SK-N-SH (cell line): ENCODE results near the gene ANK3. TPM values are rescaled to one million over a fixed set of nuclear protein-coding genes. Genes with fewer than 3 reads are reported as not detected.

Experiments used
- CTCF ChIA-PET: fragments of 300-600, 350-600 bp; formaldehyde crosslinking; extraction: SDS; loops from one replicate; lab custom pipeline; 2021; lab: Yijun Ruan, JAX
- POLR2A ChIA-PET: fragments of 350-600 bp; sonication (Branson Sonifier 250); formaldehyde crosslinking; extraction: SDS; loops from one replicate; lab custom pipeline; 2020; ENCODE audit warnings: antibody characterized with exemption, inconsistent platforms; lab: Yijun Ruan, JAX
- DNase-seq: peaks from one replicate; pipeline ENCODE4 v3.0.0; 2012
- H2AFZ ChIP-seq: fragments of 200-600 bp; sonication (generic); 2 replicates; pipeline ENCODE4 v1.8.1; 2016; ENCODE audit warnings: antibody characterized with exemption, mild to moderate bottlenecking, low read depth
- H3F3A ChIP-seq: fragments of 200-600 bp; sonication (generic); replicated peaks from 2 replicates; pipeline ENCODE3; 2016; ENCODE audit warnings: antibody characterized with exemption, mild to moderate bottlenecking; ENCODE audit not compliant: insufficient read depth
- H3K27ac ChIP-seq, 2 experiments: fragments of 200-500 bp in 1 of 2; fragments of 200-600 bp in 1 of 2; sonication (Bioruptor generic) in 1 of 2; sonication (generic), shearing (Covaris generic) in 1 of 2; 2 replicates each; pipeline versions ENCODE4 v1.5.1 to v1.6.1; 2014 to 2016; ENCODE audit warnings: low read depth in 2 of 2, inconsistent platforms in 1 of 2, low read length in 1 of 2, mild to moderate bottlenecking in 1 of 2, mixed read lengths in 1 of 2
- H3K27me3 ChIP-seq: fragments of 200-600 bp; sonication (generic), shearing (Covaris generic); 2 replicates; pipeline ENCODE4 v1.6.1; 2016; ENCODE audit warnings: mixed run types; ENCODE audit not compliant: insufficient read depth
- H3K36me3 ChIP-seq, 2 experiments: fragments of 200-500 bp in 1 of 2; fragments of 200-600 bp in 1 of 2; sonication (Bioruptor generic) in 1 of 2; sonication (generic) in 1 of 2; replicated peaks in 1 of 2; 2 replicates each; pipeline versions ENCODE3 to v1.5.1; 2014 to 2016; ENCODE audit warnings: low read length in 1 of 2, mild to moderate bottlenecking in 1 of 2; ENCODE audit not compliant: insufficient read depth in 2 of 2, control insufficient read depth in 1 of 2
- H3K4me1 ChIP-seq, 2 experiments: fragments of 200-500 bp in 1 of 2; fragments of 200-600 bp in 1 of 2; sonication (Bioruptor generic) in 1 of 2; sonication (generic), shearing (Covaris generic) in 1 of 2; 2 replicates each; pipeline versions ENCODE4 v1.5.1 to v1.6.1; 2014 to 2016; ENCODE audit warnings: low read depth in 1 of 2, low read length in 1 of 2, mixed run types in 1 of 2; ENCODE audit not compliant: insufficient read depth in 2 of 2, control insufficient read depth in 1 of 2
- H3K4me2 ChIP-seq: fragments of 200-600 bp; sonication (generic), shearing (Covaris generic); 2 replicates; pipeline ENCODE4 v1.6.1; 2017; ENCODE audit warnings: mixed run types
- H3K4me3 ChIP-seq, 2 experiments: fragments of 200-500 bp in 1 of 2; fragments of 200-600 bp in 1 of 2; sonication (Bioruptor generic) in 1 of 2; sonication (generic), shearing (Covaris generic) in 1 of 2; 2 replicates each; pipeline versions ENCODE4 v1.5.1 to v1.8.1; 2014 to 2016; ENCODE audit warnings: low read depth in 2 of 2, inconsistent platforms in 1 of 2, low read length in 1 of 2, mild to moderate bottlenecking in 1 of 2, mixed read lengths in 1 of 2, moderate library complexity in 1 of 2
- H3K79me2 ChIP-seq: fragments of 200-600 bp; sonication (generic); 2 replicates; pipeline ENCODE4 v1.8.1; 2017; ENCODE audit warnings: mild to moderate bottlenecking; ENCODE audit not compliant: insufficient read depth
- H3K9ac ChIP-seq: fragments of 200-600 bp; sonication (generic); 2 replicates; pipeline ENCODE4 v1.6.1; 2017; ENCODE audit warnings: mixed run types
- H3K9me2 ChIP-seq: fragments of 200-600 bp; sonication (generic); 2 replicates; pipeline ENCODE4 v1.6.1; 2017; ENCODE audit warnings: mixed run types
- H3K9me3 ChIP-seq: fragments of 200-600 bp; sonication (generic); 2 replicates; pipeline ENCODE4 v1.6.1; 2017; ENCODE audit warnings: mixed run types, mild to moderate bottlenecking, moderate library complexity
- H4K20me1 ChIP-seq: fragments of 200-600 bp; sonication (generic); 2 replicates; pipeline ENCODE4 v1.6.1; 2017; ENCODE audit warnings: mild to moderate bottlenecking, mixed run types; ENCODE audit not compliant: insufficient read depth
- CHD2 ChIP-seq: fragments of 150-350 bp; IDR thresholded peaks from 2 replicates; pipeline ENCODE4 v1.6.1; 2018; ENCODE audit warnings: low read length; ENCODE audit not compliant: partially characterized antibody
- ELF1 ChIP-seq: IDR thresholded peaks from 2 replicates; pipeline ENCODE4 v1.4.0; 2012
- EP300 ChIP-seq, 2 experiments: IDR thresholded peaks; 2 replicates each; pipeline versions ENCODE4 v1.4.0 to v1.6.1; 2012; ENCODE audit warnings: borderline replicate concordance in 1 of 2, low read depth in 1 of 2, low read length in 1 of 2
- FOXJ3 ChIP-seq: sonication (generic); formaldehyde crosslinking; IDR thresholded peaks from 2 replicates; pipeline ENCODE4 v1.5.1; 2020; ENCODE audit warnings: mild to moderate bottlenecking, missing genetic modification reagents
- GATA2 ChIP-seq: sonication (generic); formaldehyde crosslinking; IDR thresholded peaks from 2 replicates; pipeline ENCODE4 v1.5.0; 2020; ENCODE audit warnings: mild to moderate bottlenecking, missing genetic modification reagents
- MEF2A ChIP-seq: IDR thresholded peaks from 2 replicates; pipeline ENCODE4 v1.4.0; 2012; ENCODE audit warnings: low read depth, borderline replicate concordance
- NFIC ChIP-seq: IDR thresholded peaks from 2 replicates; pipeline ENCODE4 v1.4.0; 2012; ENCODE audit warnings: borderline replicate concordance
- NRF1 ChIP-seq: IDR thresholded peaks from 2 replicates; pipeline ENCODE4 v1.6.1; 2012; ENCODE audit warnings: low read depth, mild to moderate bottlenecking, low read length
- POLR2AphosphoS5 ChIP-seq: IDR thresholded peaks from 2 replicates; pipeline ENCODE4 v1.6.1; 2012; ENCODE audit warnings: low read depth, low read length
- RAD21 ChIP-seq: IDR thresholded peaks from 2 replicates; pipeline ENCODE4 v1.6.1; 2012; ENCODE audit warnings: mild to moderate bottlenecking, low read length
- TCF12 ChIP-seq: IDR thresholded peaks from 2 replicates; pipeline ENCODE4 v1.4.0; 2012
- YY1 ChIP-seq: IDR thresholded peaks from 2 replicates; pipeline ENCODE4 v1.4.0; 2012; ENCODE audit warnings: low read depth, mild to moderate bottlenecking
- WGBS: methylation state at CpG from one replicate; pipeline ENCODE4 v1.1.6; 2017; ENCODE audit warnings: low lambda C conversion rate; 5-methylcytosine and 5-hydroxymethylcytosine counted together
- polyA plus RNA-seq, 3 experiments: library from polyadenylated mRNA; depleted of rRNA; stranded (reverse); fragments of >200 nt; gene quantifications; 2 replicates each; pipeline ENCODE4 v1.2.3, GENCODE V29; 2012
- TF ChIP-seq, protein P1 (sequence below): IDR thresholded peaks from 2 replicates; pipeline ENCODE4; 2012

ANK3 gene
- polyA plus RNA-seq, 1 of the 3 experiments (the other 2 are of a cell fraction) = 10.0 TPM

DNA sequence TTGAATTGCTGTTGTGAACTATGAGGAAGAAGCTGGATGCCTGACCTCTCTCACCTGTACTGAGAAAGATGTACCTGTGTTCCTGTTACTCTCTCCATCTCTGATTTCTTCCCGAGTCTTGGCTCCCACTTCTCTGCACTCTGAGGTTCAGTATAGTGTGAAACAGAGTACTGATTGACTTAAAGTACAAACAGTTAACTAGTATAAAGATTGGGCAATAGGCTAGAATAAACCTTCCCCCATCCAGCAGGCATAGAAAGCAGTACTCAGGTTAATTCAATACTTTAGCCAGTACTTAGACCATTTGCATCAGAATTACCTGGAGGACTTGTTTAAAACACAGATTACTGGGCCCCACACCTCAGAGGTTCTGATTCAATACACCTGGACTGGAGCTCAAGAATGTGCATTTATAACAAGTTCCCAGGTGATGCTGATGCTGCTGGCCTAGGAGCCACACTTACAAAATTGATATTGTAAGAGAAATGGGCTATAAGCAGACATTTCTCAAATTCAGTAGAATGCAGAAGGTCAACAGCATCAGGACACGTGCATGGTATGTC, 51.6 kb downstream of the ANK3 start:
- Histone ChIP-seq H3K9ac (no peak overlapping the region), H3K27me3 (no peaks in the 10 kb centered on the region), H3K27ac (no peak overlapping the region), H2AFZ (no peak overlapping the region; the same call in 1 of the 2 replicates), H3K79me2 (no peaks in the 10 kb centered on the region), H3K36me3 (no peaks in the 10 kb centered on the region), H3K9me3 (no peaks in the 10 kb centered on the region), H3K4me1 (peaks cover 0 to 3% of the 10 kb centered on the region in 2 experiments; a peak in 2 of 4 replicates), H4K20me1 (no peaks in the 10 kb centered on the region), H3K4me2 (no peak overlapping the region), H3F3A (no peaks in the 10 kb centered on the region), H3K4me3 (no peak overlapping the region), H3K9me2 (no peaks in the 10 kb centered on the region)
- no peak for DNase-seq
- POLR2A ChIA-PET = no interaction called here
- CTCF ChIA-PET = interaction anchor here (1.6 kb wide), 1 partner anchor 96 kb away, joined by 4 read pairs; no protein-coding TSS in a partner anchor
- no peak for TF ChIP-seq CHD2
- no peak for TF ChIP-seq RAD21
- TF ChIP-seq MEF2A = no peak
- TF ChIP-seq ELF1 = no peak
- no peak for TF ChIP-seq POLR2AphosphoS5
- TF ChIP-seq NFIC = no peak
- TF ChIP-seq GATA2 (CRISPR knock-in tag) = no peak
- TF ChIP-seq, protein P1, sequence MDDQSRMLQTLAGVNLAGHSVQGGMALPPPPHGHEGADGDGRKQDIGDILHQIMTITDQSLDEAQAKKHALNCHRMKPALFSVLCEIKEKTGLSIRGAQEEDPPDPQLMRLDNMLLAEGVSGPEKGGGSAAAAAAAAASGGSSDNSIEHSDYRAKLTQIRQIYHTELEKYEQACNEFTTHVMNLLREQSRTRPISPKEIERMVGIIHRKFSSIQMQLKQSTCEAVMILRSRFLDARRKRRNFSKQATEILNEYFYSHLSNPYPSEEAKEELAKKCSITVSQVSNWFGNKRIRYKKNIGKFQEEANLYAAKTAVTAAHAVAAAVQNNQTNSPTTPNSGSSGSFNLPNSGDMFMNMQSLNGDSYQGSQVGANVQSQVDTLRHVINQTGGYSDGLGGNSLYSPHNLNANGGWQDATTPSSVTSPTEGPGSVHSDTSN = no peak
- no peak for TF ChIP-seq YY1
- TF ChIP-seq EP300 (IDR thresholded peaks at IDR 0.05; ENCODE audit: borderline replicate concordance in 1 of 2, low read depth in 1 of 2, low read length in 1 of 2) = no peak
- 73% methylated on average over 2 of the region's 2 CpGs for WGBS

DNA sequence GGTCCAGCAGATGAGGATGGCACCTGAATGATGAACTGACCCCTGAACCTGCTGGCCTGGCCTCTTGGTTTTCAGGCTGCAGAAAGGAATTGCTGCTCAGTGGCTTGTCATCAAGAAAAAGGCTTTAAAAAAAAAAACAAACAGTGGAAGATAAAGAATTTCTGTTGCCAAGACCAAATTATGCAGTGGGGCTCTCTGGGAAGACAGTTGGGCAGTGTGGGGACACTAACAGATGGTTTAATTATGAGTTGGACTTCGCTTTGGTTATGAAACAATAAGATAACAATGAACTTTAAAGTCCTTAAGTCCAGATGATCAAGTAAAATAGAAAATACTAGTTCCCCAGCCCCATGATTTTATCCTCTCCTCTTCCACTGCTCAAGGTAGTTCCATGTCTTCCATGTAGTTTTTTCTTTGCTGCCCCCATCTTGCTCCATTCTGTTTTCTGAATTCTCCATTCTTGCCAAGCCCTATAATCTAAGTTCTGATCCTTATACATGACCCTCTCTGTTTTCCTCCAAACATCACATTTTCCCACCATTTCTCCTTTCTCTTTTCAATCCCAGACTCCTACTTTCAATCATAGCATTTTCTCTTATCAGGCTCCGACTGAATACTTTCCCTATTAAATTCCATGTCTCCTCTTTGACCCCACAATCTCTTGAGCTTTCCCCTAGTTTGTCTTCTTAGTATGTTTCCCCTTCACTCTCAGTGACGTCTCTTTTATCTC, 52.6 kb downstream of the ANK3 start:
- Histone ChIP-seq H3K36me3 (no peaks in the 10 kb centered on the region), H3K27me3 (no peaks in the 10 kb centered on the region), H3K9me2 (no peaks in the 10 kb centered on the region), H3K9me3 (no peaks in the 10 kb centered on the region), H3K4me3 (no peak overlapping the region), H3F3A (no peaks in the 10 kb centered on the region), H2AFZ (no peak overlapping the region; the same call in 1 of the 2 replicates), H4K20me1 (no peaks in the 10 kb centered on the region), H3K27ac (no peak overlapping the region), H3K4me2 (no peak overlapping the region), H3K79me2 (no peaks in the 10 kb centered on the region), H3K4me1 (peaks cover 0 to 3% of the 10 kb centered on the region in 2 experiments; a peak in 2 of 4 replicates), H3K9ac (no peak overlapping the region)
- CTCF ChIA-PET = interaction anchor here (1.1 to 1.6 kb wide), 2 partner anchors 64 to 97 kb away, joined by 3 to 4 read pairs; no protein-coding TSS in a partner anchor
- DNase-seq = no peak
- POLR2A ChIA-PET = no interaction called here
- TF ChIP-seq FOXJ3 (no peak), NRF1 (no peak), TCF12 (no peak), EP300 (IDR thresholded peaks at IDR 0.05; ENCODE audit: borderline replicate concordance in 1 of 2, low read depth in 1 of 2, low read length in 1 of 2) (no peak), NFIC (no peak), RAD21 (no peak)
- WGBS = 77% methylated on average over 3 of the region's 3 CpGs
